Measurements from ENCODE around the gene CADM4. TPM values are rescaled to one million over a fixed set of nuclear protein-coding genes. Genes with fewer than 3 reads are reported as not detected.

The CADM4 gene
- total and polyA plus RNA-seq, 2 experiments from 2014 or later, result 16.6 to 22.7 TPM

GRCh38 chr19:43642531-43642930, 2.9 kb upstream of the CADM4 start:
- Histone ChIP-seq H3K36me3 (replicated peaks; ENCODE audit: insufficient read depth, low read depth) (no peaks in the 10 kb centered on the region), H3K4me3 (no peak overlapping the region), H4K20me1 (ENCODE audit: insufficient read depth, poor library complexity, severe bottlenecking) (no peaks in the 10 kb centered on the region), H3K27ac (no peak overlapping the region), H3K79me2 (no peaks in the 10 kb centered on the region), H2AFZ (no peak overlapping the region), H3K9me3 (ENCODE audit: low read depth) (no peaks in the 10 kb centered on the region), H3K4me2 (no peak overlapping the region), H3K27me3 (no peaks in the 10 kb centered on the region), H3K4me1 (ENCODE audit: insufficient read depth) (peaks cover 13% of the 10 kb centered on the region), H3K9me2 (replicated peaks; ENCODE audit: insufficient read depth) (no peaks in the 10 kb centered on the region)
- TF ChIP-seq CTCF (IDR thresholded peaks at IDR 0.05; ENCODE audit: poor library complexity) (no peak), EZH2phosphoT487 (IDR thresholded peaks at IDR 0.05; ENCODE audit: low read depth, severe bottlenecking, unreplicated experiment) (no peak), EZH2 (IDR thresholded peaks at IDR 0.05; ENCODE audit: borderline replicate concordance) (no peak)
- no peak for DNase-seq (ENCODE audit: low spot score)
- 81% methylated on average over 4 of the region's 4 CpGs for WGBS (ENCODE audit: low lambda C conversion rate, missing lambda C conversion rate)

- H3K27me3 ChIP-seq, result no peaks in the 10 kb centered on the region
- H3K4me2 ChIP-seq, result no peak overlapping the region
- H3K9me2 ChIP-seq (replicated peaks; ENCODE audit: insufficient read depth), result no peaks in the 10 kb centered on the region
- no peaks in the 10 kb centered on the region for H3K36me3 ChIP-seq (replicated peaks; ENCODE audit: insufficient read depth, low read depth)
- no peak for DNase-seq (ENCODE audit: low spot score)
- TF ChIP-seq EZH2 (IDR thresholded peaks at IDR 0.05; ENCODE audit: borderline replicate concordance), result no peak
- no peak for TF ChIP-seq EZH2phosphoT487 (IDR thresholded peaks at IDR 0.05; ENCODE audit: low read depth, severe bottlenecking, unreplicated experiment)
- TF ChIP-seq CTCF (IDR thresholded peaks at IDR 0.05; ENCODE audit: poor library complexity), result no peak
- H3K4me1 ChIP-seq (ENCODE audit: insufficient read depth), result peaks cover 13% of the 10 kb centered on the region
- H2AFZ ChIP-seq, result no peak overlapping the region
- no peaks in the 10 kb centered on the region for H4K20me1 ChIP-seq (ENCODE audit: insufficient read depth, poor library complexity, severe bottlenecking)
- 74% methylated on average over 2 of the region's 2 CpGs for WGBS (ENCODE audit: low lambda C conversion rate, missing lambda C conversion rate)
- H3K4me3 ChIP-seq, result no peak overlapping the region
- no peaks in the 10 kb centered on the region for H3K79me2 ChIP-seq
- no peaks in the 10 kb centered on the region for H3K9me3 ChIP-seq (ENCODE audit: low read depth)
- no peak overlapping the region for H3K27ac ChIP-seq
These were observed 1.7 kb upstream of the CADM4 start for GRCh38 chr19:43641333-43641732.

- H3K27me3 ChIP-seq, result no peaks in the 10 kb centered on the region
These were observed 741 bp upstream of the CADM4 start for GRCh38 chr19:43640424-43640757.

More at GRCh38 chr19:43640424-43640757, 741 bp upstream of the CADM4 start:
- Histone ChIP-seq H3K27ac (no peak overlapping the region), H3K4me3 (no peak overlapping the region), H4K20me1 (ENCODE audit: insufficient read depth, poor library complexity, severe bottlenecking) (no peaks in the 10 kb centered on the region), H2AFZ (peak overlapping the region; percentile 88), H3K9me2 (replicated peaks; ENCODE audit: insufficient read depth) (no peaks in the 10 kb centered on the region), H3K36me3 (replicated peaks; ENCODE audit: insufficient read depth, low read depth) (no peaks in the 10 kb centered on the region), H3K79me2 (no peaks in the 10 kb centered on the region), H3K4me1 (ENCODE audit: insufficient read depth) (peaks cover 14% of the 10 kb centered on the region), H3K4me2 (peak overlapping the region; percentile 98), H3K9me3 (ENCODE audit: low read depth) (no peaks in the 10 kb centered on the region)
- DNase-seq (ENCODE audit: low spot score), result no peak
- no peak for TF ChIP-seq EZH2 (IDR thresholded peaks at IDR 0.05; ENCODE audit: borderline replicate concordance)
- no peak for TF ChIP-seq CTCF (IDR thresholded peaks at IDR 0.05; ENCODE audit: poor library complexity)
- no peak for TF ChIP-seq EZH2phosphoT487 (IDR thresholded peaks at IDR 0.05; ENCODE audit: low read depth, severe bottlenecking, unreplicated experiment)
- 26% methylated on average over 7 of the region's 9 CpGs for WGBS (ENCODE audit: low lambda C conversion rate, missing lambda C conversion rate)
